GM23248 (cell line): ENCODE results near the gene ADRB2.

ENCODE experiments used
- EZH2 ChIP-seq: fragments of 200-600 bp; sonication (generic); IDR thresholded peaks from 2 replicates; pipeline ENCODE4 v1.6.1; 2018; ENCODE audit warnings: antibody characterized with exemption, mild to moderate bottlenecking; ENCODE audit not compliant: insufficient read depth, poor library complexity, severe bottlenecking
- EZH2phosphoT487 ChIP-seq: fragments of 200-600 bp; sonication (generic); IDR thresholded peaks from 2 replicates; pipeline ENCODE4 v1.6.1; 2018; ENCODE audit warnings: antibody characterized with exemption, moderate library complexity, mild to moderate bottlenecking, low read depth; ENCODE audit not compliant: insufficient read depth

DNA sequence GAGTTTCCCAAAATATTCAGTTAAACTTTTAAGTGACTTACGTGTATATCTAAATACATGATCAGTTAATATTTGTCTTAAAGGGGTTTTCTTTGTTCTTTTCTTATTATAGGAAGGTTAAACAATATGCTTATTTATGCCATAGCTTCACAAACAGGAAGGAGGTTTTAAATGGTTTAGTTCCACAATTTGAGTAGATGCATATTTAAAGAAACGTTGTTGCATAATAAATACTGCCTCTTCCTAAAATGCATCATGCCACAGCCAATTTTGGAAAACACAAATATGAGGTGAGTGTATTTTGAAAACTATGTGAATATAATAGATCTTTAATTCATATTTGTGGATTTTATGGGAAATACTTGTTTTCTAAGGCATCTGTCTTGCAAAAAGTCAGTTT is 2.5 kb upstream of the ADRB2 start:
- no peak for TF ChIP-seq EZH2
- TF ChIP-seq EZH2phosphoT487 = no peak
